Measurements from ENCODE around the gene LGALS4.
"Not testable (repeated sequence)": the region's sequence is repeated elsewhere in the genome, so short reads cannot be mapped to it uniquely, and the experiment has no call there.

Gene LGALS4

GRCh38 chr19:38796154-38796553 lies 16.6 kb downstream of the LGALS4 start:
- TF ChIP-seq, protein P1, sequence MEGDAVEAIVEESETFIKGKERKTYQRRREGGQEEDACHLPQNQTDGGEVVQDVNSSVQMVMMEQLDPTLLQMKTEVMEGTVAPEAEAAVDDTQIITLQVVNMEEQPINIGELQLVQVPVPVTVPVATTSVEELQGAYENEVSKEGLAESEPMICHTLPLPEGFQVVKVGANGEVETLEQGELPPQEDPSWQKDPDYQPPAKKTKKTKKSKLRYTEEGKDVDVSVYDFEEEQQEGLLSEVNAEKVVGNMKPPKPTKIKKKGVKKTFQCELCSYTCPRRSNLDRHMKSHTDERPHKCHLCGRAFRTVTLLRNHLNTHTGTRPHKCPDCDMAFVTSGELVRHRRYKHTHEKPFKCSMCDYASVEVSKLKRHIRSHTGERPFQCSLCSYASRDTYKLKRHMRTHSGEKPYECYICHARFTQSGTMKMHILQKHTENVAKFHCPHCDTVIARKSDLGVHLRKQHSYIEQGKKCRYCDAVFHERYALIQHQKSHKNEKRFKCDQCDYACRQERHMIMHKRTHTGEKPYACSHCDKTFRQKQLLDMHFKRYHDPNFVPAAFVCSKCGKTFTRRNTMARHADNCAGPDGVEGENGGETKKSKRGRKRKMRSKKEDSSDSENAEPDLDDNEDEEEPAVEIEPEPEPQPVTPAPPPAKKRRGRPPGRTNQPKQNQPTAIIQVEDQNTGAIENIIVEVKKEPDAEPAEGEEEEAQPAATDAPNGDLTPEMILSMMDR (IDR thresholded peaks at IDR 0.05; ENCODE audit: insufficient read depth, low read length, missing control alignments) = no peak
- ChIA-PET CTCF (no interaction called here), POLR2A (no interaction called here)
- H3K4me3 ChIP-seq (ENCODE audit: low read depth, low read length) = no peak overlapping the region
- DNase-seq (ENCODE audit: low read depth, low spot score) = no peak

GRCh38 chr19:38795549-38795948 lies 17.2 kb downstream of the LGALS4 start:
- CTCF ChIA-PET = no interaction called here
- DNase-seq (ENCODE audit: low read depth, low spot score) = no peak
- H3K4me3 ChIP-seq (ENCODE audit: low read depth, low read length) = no peak overlapping the region
- TF ChIP-seq, protein P1 (IDR thresholded peaks at IDR 0.05; ENCODE audit: insufficient read depth, low read length, missing control alignments) = no peak
- POLR2A ChIA-PET = no interaction called here

- H3K4me3 ChIP-seq (ENCODE audit: low read depth, low read length) = no peak overlapping the region
- ChIA-PET CTCF (interaction anchor here (1.3 kb wide), 1 partner anchor 24 kb away, joined by 3 read pairs; no protein-coding TSS in a partner anchor), POLR2A (no interaction called here)
- no peak for DNase-seq (ENCODE audit: low read depth, low spot score)
- TF ChIP-seq, protein P1 (IDR thresholded peaks at IDR 0.05; ENCODE audit: insufficient read depth, low read length, missing control alignments) = no peak
Measured at GRCh38 chr19:38793671-38794070, 19.1 kb downstream of the LGALS4 start.

- no peak overlapping the region for H3K4me3 ChIP-seq (ENCODE audit: low read depth, low read length)
- POLR2A ChIA-PET = interaction anchor here (1.0 kb wide), 1 partner anchor 23 kb away, joined by 5 read pairs; no protein-coding TSS in a partner anchor
- TF ChIP-seq, protein P1 (IDR thresholded peaks at IDR 0.05; ENCODE audit: insufficient read depth, low read length, missing control alignments) = no peak
- peak; percentile 9 for DNase-seq (ENCODE audit: low read depth, low spot score)
- CTCF ChIA-PET = interaction anchor here (1.3 kb wide), 1 partner anchor 24 kb away, joined by 3 read pairs; no protein-coding TSS in a partner anchor
Measured at GRCh38 chr19:38793177-38793576, 19.6 kb downstream of the LGALS4 start.

GRCh38 chr19:38792250-38793111 lies 20.3 kb downstream of the LGALS4 start:
- DNase-seq (ENCODE audit: low read depth, low spot score) = no peak
- TF ChIP-seq, protein P1 (IDR thresholded peaks at IDR 0.05; ENCODE audit: insufficient read depth, low read length, missing control alignments) = peak; percentile 41
- H3K4me3 ChIP-seq (ENCODE audit: low read depth, low read length) = no peak overlapping the region
- CTCF ChIA-PET = interaction anchor here (1.3 kb wide), 1 partner anchor 23 kb away, joined by 3 read pairs; no protein-coding TSS in a partner anchor
- POLR2A ChIA-PET = interaction anchor here (1.0 kb wide), 1 partner anchor 23 kb away, joined by 5 read pairs; no protein-coding TSS in a partner anchor

DNA sequence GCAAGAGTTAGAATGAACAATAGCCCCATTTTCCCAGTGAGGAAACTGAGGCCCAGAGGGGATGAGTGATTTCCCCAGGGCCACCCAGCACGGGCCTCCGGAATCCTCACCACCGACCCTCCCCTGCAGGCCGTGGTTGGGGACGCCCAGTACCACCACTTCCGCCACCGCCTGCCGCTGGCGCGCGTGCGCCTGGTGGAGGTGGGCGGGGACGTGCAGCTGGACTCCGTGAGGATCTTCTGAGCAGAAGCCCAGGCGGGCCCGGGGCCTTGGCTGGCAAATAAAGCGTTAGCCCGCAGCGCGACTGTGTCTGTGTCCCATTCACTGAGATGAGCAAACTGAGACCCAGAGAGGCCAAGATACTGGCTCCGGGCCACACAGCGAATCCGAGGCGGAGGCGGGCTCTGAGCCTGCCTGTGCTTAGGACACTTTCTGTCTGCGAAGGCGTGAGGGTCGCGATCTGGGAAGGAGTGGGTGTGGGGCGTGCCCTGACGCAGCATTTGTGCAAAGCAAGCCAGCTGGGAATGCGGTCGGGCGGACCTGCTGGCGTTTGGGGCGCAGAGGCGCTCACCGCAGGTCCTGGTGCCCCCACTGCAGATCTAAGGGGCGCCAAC lies 21.2 kb downstream of the LGALS4 start:
- H3K4me3 ChIP-seq (ENCODE audit: low read depth, low read length); CTCF ChIA-PET; POLR2A ChIA-PET; DNase-seq (ENCODE audit: low read depth, low spot score): not testable (repeated sequence)

DNA sequence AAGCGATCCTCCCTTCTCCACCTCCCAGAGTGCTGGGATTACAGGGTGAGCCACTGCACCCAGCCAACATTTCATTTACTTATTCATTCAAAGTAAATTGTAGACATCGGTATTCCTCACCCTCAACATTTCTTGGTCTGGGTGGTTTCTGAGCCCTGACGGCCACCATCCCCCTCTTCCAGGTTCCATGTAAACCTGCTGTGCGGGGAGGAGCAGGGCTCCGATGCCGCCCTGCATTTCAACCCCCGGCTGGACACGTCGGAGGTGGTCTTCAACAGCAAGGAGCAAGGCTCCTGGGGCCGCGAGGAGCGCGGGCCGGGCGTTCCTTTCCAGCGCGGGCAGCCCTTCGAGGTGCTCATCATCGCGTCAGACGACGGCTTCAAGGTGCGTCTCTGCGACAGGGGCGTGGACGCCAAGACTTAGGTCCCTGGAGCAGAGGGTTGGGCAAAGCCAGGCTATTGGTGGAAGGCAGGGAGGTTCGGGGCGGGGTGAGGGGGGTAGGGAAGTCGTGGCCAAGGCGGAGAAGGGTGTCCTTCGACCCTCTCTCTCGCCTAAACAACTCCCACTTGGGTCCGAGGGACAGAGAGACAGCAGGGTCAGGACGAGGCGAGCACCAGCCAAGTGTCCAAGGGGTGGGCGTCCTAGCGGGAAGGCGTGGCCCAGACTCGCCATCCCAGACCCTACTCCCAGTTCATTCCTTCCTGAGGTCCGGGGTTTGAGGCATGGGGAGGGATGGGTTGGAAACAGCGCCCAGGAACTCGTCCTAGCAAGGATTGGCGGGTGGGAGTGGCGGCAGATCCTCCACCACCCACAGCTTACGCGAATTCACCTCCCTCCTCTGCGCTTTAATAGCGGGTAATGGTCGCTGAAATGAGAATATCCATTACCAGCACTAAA lies 22.0 kb downstream of the LGALS4 start:
- DNase-seq (ENCODE audit: low read depth, low spot score); POLR2A ChIA-PET; H3K4me3 ChIP-seq (ENCODE audit: low read depth, low read length); CTCF ChIA-PET: not testable (repeated sequence)
